Astrocyte of the spinal cord (primary cell): ENCODE data around the gene TMEM17.

ENCODE experiments used
- DNase-seq: peaks from one replicate; pipeline ENCODE4 v3.0.0; 2011; ENCODE audit warnings: low read depth, low spot score
- H3K4me3 ChIP-seq: 2 replicates; pipeline ENCODE4 v1.5.1; 2011; ENCODE audit warnings: low read depth, mild to moderate bottlenecking, low read length, moderate library complexity
- in situ Hi-C: cut with HindIII; loops from 2 replicates; pipeline ENCODE4 v1.10.0; 2017; ENCODE audit warnings: low sequenced_read_pairs
- TF ChIP-seq, protein P1 (sequence below): IDR thresholded peaks from 2 replicates; pipeline ENCODE4 v1.5.1; 2012; ENCODE audit warnings: low read depth, mild to moderate bottlenecking, low read length, inconsistent platforms

TMEM17 gene

DNA sequence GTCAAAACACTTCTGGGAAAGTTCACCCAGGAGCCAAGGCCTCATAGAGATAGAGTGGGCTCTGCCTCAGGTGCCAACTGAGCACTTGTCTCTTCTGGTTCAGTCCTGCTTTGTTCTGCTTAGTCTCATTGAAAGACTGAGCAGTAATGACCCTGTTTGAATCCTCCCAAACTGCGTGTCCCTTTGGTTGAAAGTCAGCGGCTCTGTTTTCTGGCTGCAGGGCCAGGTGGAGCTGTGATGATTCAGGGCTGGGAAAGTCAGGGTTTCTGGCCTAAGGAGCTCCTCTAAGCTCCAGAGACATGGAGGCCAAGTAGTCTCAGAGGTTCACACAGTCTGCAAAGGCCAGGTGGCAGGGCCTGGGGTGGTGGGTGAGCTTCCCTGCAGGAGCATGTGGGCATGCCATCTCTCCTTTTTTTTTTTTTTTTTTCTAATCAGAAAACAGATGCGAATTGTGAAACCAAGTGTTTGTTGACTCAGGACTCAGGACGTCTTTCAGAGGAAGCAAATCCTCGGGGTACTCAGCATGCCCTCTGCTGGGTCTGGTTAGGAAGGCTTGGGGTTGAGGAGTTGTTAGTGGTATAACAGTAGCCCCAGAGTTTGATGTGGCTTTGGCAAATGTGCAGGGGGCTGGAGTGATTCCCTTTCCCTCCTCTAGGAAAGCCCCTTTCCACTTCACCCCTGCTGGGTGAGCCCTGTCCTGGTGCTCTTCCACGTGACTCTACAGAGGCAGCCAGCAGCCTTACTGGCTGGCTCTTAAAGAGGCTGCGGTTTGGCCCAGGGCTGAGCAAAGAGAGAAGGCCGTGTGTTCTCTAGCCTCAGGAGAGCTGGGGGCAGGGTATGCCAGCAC is 38.3 kb downstream of the TMEM17 start:
- TF ChIP-seq, protein P1, sequence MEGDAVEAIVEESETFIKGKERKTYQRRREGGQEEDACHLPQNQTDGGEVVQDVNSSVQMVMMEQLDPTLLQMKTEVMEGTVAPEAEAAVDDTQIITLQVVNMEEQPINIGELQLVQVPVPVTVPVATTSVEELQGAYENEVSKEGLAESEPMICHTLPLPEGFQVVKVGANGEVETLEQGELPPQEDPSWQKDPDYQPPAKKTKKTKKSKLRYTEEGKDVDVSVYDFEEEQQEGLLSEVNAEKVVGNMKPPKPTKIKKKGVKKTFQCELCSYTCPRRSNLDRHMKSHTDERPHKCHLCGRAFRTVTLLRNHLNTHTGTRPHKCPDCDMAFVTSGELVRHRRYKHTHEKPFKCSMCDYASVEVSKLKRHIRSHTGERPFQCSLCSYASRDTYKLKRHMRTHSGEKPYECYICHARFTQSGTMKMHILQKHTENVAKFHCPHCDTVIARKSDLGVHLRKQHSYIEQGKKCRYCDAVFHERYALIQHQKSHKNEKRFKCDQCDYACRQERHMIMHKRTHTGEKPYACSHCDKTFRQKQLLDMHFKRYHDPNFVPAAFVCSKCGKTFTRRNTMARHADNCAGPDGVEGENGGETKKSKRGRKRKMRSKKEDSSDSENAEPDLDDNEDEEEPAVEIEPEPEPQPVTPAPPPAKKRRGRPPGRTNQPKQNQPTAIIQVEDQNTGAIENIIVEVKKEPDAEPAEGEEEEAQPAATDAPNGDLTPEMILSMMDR, result no peak
- peak; percentile 81 for DNase-seq
- in situ Hi-C loops, result no loop called here
- no peak overlapping the region for H3K4me3 ChIP-seq

DNA sequence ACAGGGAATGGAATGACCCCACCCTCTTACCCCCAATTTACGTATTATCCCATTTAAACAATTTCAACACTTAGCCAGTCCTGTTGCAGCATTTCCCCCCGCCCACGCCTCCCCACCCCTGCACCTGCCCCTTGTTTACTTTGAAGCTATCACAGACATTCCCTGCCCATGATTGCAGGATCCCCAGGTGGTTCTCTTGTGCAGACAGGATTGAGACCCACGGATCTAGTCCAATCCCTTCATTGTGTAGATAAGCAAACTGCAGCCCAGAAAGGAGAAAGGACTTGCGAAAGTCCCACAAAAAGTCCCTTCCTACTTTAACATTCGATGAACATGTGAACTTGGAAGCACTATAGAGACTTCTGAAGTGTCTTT is 38.9 kb downstream of the TMEM17 start:
- DNase-seq, result no peak
- no peak overlapping the region for H3K4me3 ChIP-seq
- TF ChIP-seq, protein P1, result no peak
- in situ Hi-C loops, result no loop called here

DNA sequence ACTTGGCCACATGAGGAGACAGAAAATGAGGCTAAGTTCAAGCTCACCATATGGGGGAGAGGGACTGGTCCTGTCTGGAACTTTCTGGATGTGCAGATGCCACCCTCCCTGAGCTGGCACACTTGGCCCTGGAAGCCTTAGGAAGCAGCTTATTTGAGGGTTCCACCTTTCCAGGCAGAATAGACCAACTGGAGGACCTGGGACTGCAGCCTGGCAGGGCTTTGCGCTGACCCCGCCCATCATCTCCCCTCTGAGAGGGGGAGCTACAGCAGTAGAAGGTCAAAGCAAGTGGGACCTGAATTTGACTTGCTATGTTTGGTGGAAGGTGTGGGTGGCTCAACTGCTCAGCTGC is 39.5 kb downstream of the TMEM17 start:
- TF ChIP-seq, protein P1, result no peak

DNA sequence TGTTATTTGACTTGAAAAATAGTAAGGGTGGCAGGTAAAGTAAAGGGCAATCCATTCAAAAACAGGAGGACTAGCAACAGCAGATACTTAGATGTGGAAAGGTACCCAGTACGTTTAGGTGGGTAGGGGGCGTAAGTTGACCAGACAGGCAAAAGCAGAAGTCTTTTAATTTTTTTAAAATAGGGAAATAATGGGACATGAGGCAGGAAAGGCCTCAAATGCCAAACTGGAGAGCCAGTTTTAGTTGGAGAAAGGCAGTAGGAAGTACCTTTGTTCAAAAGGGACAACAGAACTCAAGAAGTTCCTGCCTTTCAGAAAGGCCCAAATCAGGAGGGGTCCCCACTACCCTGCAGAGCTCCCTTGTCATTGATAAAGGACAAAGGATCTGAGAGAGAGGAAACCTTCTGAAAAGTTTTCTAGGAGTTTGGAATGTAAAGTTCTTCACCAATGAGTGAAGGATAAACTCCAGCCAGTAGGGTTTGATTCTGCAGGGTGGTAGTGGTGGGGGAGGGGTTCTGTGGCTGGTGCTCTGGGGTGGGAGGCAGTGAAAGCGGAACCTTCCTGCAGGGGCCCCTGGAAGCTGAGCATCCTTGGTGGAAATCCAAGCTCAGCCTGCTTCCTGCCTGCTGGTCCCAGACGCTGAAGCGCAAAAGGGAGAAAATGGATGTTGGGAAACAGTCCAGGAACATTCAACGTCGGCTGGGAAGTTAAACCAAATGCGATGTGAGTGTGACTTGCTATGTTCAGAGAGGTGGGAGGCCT is 40.1 kb downstream of the TMEM17 start:
- in situ Hi-C loops, result no loop called here
- TF ChIP-seq, protein P1, result no peak
- no peak overlapping the region for H3K4me3 ChIP-seq
- no peak for DNase-seq

More for the DNA sequence above, 39.5 kb downstream of the TMEM17 start:
- no peak overlapping the region for H3K4me3 ChIP-seq
- in situ Hi-C loops, result no loop called here
- DNase-seq, result no peak

DNA sequence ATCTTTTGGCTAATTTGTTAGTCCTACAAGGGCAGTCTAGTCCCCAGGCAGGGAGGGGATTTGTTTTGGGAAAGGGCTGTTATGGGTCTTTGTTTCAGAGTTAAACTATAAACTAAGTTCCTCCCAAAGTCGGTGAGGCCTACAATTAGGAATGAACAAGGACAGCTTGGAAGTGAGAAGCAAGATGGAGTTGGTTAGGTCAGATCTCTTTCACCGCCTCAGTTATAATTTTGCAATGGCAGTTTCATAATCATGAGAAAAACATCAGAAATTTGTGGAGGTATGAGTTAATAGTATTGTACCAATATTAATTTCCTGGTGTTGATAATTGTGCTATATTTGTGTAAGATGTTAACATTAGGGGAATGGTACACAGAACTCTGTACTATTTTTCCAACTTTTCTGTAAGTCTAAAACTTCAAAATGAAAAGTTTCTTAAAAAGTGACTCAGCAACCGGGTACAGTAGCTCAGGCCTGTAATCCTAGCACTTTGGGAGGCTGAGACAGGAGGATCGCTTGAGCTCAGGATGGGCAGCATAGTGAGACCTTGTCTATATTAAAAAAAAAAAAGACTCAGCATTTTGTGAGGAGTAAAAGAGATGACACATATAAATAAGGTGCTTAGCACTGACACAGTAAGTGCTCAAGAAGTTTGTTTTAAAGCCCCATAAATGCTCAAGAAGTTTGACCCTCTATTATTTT is 40.8 kb downstream of the TMEM17 start:
- no peak for DNase-seq

More for the DNA sequence above, 40.8 kb downstream of the TMEM17 start:
- in situ Hi-C loops, result no loop called here
- TF ChIP-seq, protein P1, result no peak
- H3K4me3 ChIP-seq, result no peak overlapping the region
